GM12892 (cell line): ENCODE data around the gene ELF1.
"Not testable (repeated sequence)": the region's sequence is repeated elsewhere in the genome, so short reads cannot be mapped to it uniquely, and the experiment has no call there.

Experiments
- DNase-seq: peaks from one replicate; pipeline ENCODE4 v3.0.0; 2011; ENCODE audit not compliant: insufficient read length
- FAIRE-seq: peaks from 2 replicates; lab custom pipeline; 2011; peaks lifted over from hg19 to GRCh38; lab: Jason Lieb, UNC
- POLR2A ChIP-seq: IDR thresholded peaks from 2 replicates; pipeline ENCODE4 v1.6.1; 2011; ENCODE audit warnings: low read depth, low read length, control low read depth
- POLR2AphosphoS5 ChIP-seq: IDR thresholded peaks from 2 replicates; pipeline ENCODE4 v1.6.1; 2011; ENCODE audit warnings: low read depth, low read length, control low read depth
- TAF1 ChIP-seq: IDR thresholded peaks from 2 replicates; pipeline ENCODE4 v1.6.1; 2011; ENCODE audit warnings: low read depth, mild to moderate bottlenecking, control low read depth, low read length, borderline replicate concordance

ELF1 gene

GRCh38 chr13:40940841-40941240 is 78.3 kb downstream of the ELF1 start:
- TF ChIP-seq POLR2A: no peak
- no peak for TF ChIP-seq POLR2AphosphoS5
- DNase-seq (no peak), FAIRE-seq (no peak)

- FAIRE-seq: peak; percentile 76
- TF ChIP-seq POLR2AphosphoS5 (no peak), TAF1 (no peak), POLR2A (no peak)
- peak; percentile 25 for DNase-seq
Measured at GRCh38 chr13:40933508-40934204, 85.5 kb downstream of the ELF1 start.

- no peak for FAIRE-seq
- TF ChIP-seq TAF1 (no peak), POLR2A (no peak), POLR2AphosphoS5 (no peak)
Measured at GRCh38 chr13:40932252-40932651, 86.9 kb downstream of the ELF1 start.

GRCh38 chr13:40931719-40932118 is 87.4 kb downstream of the ELF1 start:
- FAIRE-seq: no peak
- TF ChIP-seq TAF1: no peak
- TF ChIP-seq POLR2AphosphoS5: no peak
- TF ChIP-seq POLR2A: no peak
- DNase-seq: no peak

More at GRCh38 chr13:40932252-40932651, 86.9 kb downstream of the ELF1 start:
- DNase-seq: no peak

GRCh38 chr13:40929883-40930282 is 89.2 kb downstream of the ELF1 start:
- DNase-seq, FAIRE-seq: not testable (repeated sequence)

GRCh38 chr13:40928980-40929379 is 90.1 kb downstream of the ELF1 start:
- no peak for TF ChIP-seq POLR2A
- TF ChIP-seq POLR2AphosphoS5: no peak; the same call in 1 of the 2 replicates
- no peak for TF ChIP-seq TAF1
- no peak for DNase-seq
- no peak for FAIRE-seq

GRCh38 chr13:40927929-40928328 is 91.2 kb downstream of the ELF1 start:
- DNase-seq (no peak), FAIRE-seq (no peak)
- no peak for TF ChIP-seq TAF1
- TF ChIP-seq POLR2AphosphoS5: no peak
- TF ChIP-seq POLR2A: no peak

GRCh38 chr13:40923867-40924266 is 95.2 kb downstream of the ELF1 start:
- no peak for DNase-seq
- no peak for FAIRE-seq
- no peak for TF ChIP-seq POLR2AphosphoS5
- TF ChIP-seq POLR2A: no peak
- TF ChIP-seq TAF1: no peak

GRCh38 chr13:40922437-40923040 is 96.6 kb downstream of the ELF1 start:
- DNase-seq: no peak
- FAIRE-seq: no peak
- no peak for TF ChIP-seq POLR2A
- TF ChIP-seq TAF1: no peak
- no peak for TF ChIP-seq POLR2AphosphoS5

GRCh38 chr13:40920826-40921225 is 98.3 kb downstream of the ELF1 start:
- DNase-seq: no peak
- TF ChIP-seq TAF1: no peak
- no peak for TF ChIP-seq POLR2A
- no peak for TF ChIP-seq POLR2AphosphoS5
- FAIRE-seq: no peak

- DNase-seq, FAIRE-seq: not testable (repeated sequence)
Measured at GRCh38 chr13:40919901-40920300, 99.2 kb downstream of the ELF1 start.

GRCh38 chr13:40916207-40916998 is 102.7 kb downstream of the ELF1 start:
- FAIRE-seq (no peak), DNase-seq (no peak)
- TF ChIP-seq POLR2A: no peak
- TF ChIP-seq POLR2AphosphoS5: no peak
- no peak for TF ChIP-seq TAF1

- not testable (repeated sequence) for FAIRE-seq, DNase-seq
Measured at GRCh38 chr13:40914863-40915262, 104.3 kb downstream of the ELF1 start.
